Testis (tissue), 3 donors: ENCODE data around the gene HINT1. TPM values are rescaled to one million over a fixed set of nuclear protein-coding genes. Genes with fewer than 3 reads are reported as not detected.

ENCODE experiments used
- DNase-seq: peaks from one replicate; pipeline ENCODE4 v3.0.0-alpha.2; 2019
- H3K27ac ChIP-seq, 2 donors: fragments of 200-600 bp; sonication (generic); one replicate each; pipeline ENCODE4 v1.5.1; 2019
- H3K27me3 ChIP-seq: fragments of 200-600 bp; sonication (generic); one replicate; pipeline ENCODE4 v1.5.1; 2019
- H3K36me3 ChIP-seq: fragments of 200-600 bp; sonication (generic); one replicate; pipeline ENCODE4 v1.5.1; 2017; ENCODE audit warnings: low read depth; ENCODE audit errors: missing control alignments
- H3K4me1 ChIP-seq: fragments of 200-600 bp; sonication (generic); one replicate; pipeline ENCODE4 v1.5.1; 2019
- H3K4me3 ChIP-seq, 2 donors: fragments of 200-600 bp; sonication (generic); one replicate each; pipeline ENCODE4 v1.5.1; 2017 to 2019
- H3K9me3 ChIP-seq: fragments of 200-600 bp; sonication (generic); one replicate; pipeline ENCODE4 v1.5.1; 2017
- CTCF ChIP-seq, 3 experiments: fragments of 450-650 bp in 2 of 3; fragments of 200-600 bp in 1 of 3; sonication (generic) in 1 of 3; IDR thresholded peaks; one replicate each; pipeline ENCODE4 v1.5.1; 2016 to 2019; ENCODE audit warnings: antibody characterized with exemption in 3 of 3, mild to moderate bottlenecking in 2 of 3, moderate library complexity in 1 of 3
- POLR2A ChIP-seq: fragments of 450-650 bp; IDR thresholded peaks from one replicate; pipeline ENCODE4 v1.6.1; 2017; ENCODE audit warnings: antibody characterized with exemption, mild to moderate bottlenecking, moderate library complexity
- WGBS, 2 donors: methylation state at CpG; one replicate each; pipeline ENCODE4 v1.1.5; 2018; 5-methylcytosine and 5-hydroxymethylcytosine counted together
- intact Hi-C: fragments of 100-400 bp; cut with DNase I; formaldehyde crosslinking; loops from one replicate; pipeline ENCODE4 v1.15.1; 2023; ENCODE audit warnings: low total_unique reads
- polyA plus RNA-seq: library from polyadenylated mRNA; stranded (reverse); fragments of 350-450 nt; fragmentation: Illumina TruSeq; extraction: RNeasy Lipid Tissue Mini Kit (QIAGEN cat#74804); gene quantifications from one replicate; pipeline ENCODE4 v1.2.3, GENCODE V29; 2014; ENCODE audit warnings: low read depth, low replicate concordance; ENCODE audit not compliant: insufficient read depth
- total RNA-seq, 2 donors: library from RNA; depleted of rRNA; stranded (reverse); fragments of >200 nt; gene quantifications; one replicate each; pipeline ENCODE4 v1.2.3, GENCODE V29; 2016

The HINT1 gene
- total and polyA plus RNA-seq, 3 donors from 2014 or later: 102 to 222 (median 104) TPM

- DNase-seq: no peak
- Histone ChIP-seq H3K27me3 (no peaks in the 10 kb centered on the region), H3K4me3 (no peak overlapping the region), H3K9me3 (no peaks in the 10 kb centered on the region), H3K4me1 (no peaks in the 10 kb centered on the region), H3K36me3 (no peaks in the 10 kb centered on the region), H3K27ac (no peak overlapping the region)
- 73 to 74% methylated on average over 2 of the region's 2 CpGs for WGBS, 2 donors
- TF ChIP-seq POLR2A (no peak), CTCF (IDR thresholded peaks at IDR 0.05) (no peak)
- intact Hi-C loops: loop anchor here (10.0 kb wide), 1 partner anchor 105 kb away; the partner anchor contains the start of gene CDC42SE2
Measured at GRCh38 chr5:131160134-131160533, 4.9 kb downstream of the HINT1 start.

DNA sequence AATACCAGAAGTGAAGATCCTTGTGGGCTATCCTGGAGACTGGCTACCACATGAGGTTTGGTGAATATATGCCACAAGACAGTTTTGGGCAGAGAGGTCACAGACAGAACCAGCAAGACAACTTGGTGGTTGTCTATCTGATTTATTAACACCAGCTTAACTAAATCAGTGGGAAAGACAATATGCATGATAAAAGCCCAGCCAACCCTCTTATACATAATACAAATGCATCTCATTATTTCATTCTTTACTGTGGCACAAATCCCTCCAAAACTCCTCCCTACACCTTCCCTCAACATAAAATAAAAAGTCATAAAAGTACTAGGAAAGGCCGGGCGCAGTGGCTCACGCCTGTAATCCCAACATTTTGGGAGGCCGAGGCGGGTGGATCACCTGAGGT lies 8.1 kb downstream of the HINT1 start:
- Histone ChIP-seq H3K27ac (no peak overlapping the region), H3K4me3 (no peak overlapping the region), H3K4me1 (no peaks in the 10 kb centered on the region), H3K36me3 (no peaks in the 10 kb centered on the region), H3K27me3 (no peaks in the 10 kb centered on the region), H3K9me3 (no peaks in the 10 kb centered on the region)
- WGBS, 2 donors: 93 to 97% methylated on average over 5 of the region's 5 CpGs
- TF ChIP-seq CTCF (IDR thresholded peaks at IDR 0.05): no peak
- TF ChIP-seq POLR2A: no peak
- intact Hi-C loops: no loop called here
- no peak for DNase-seq

- no peaks in the 10 kb centered on the region for H3K9me3 ChIP-seq
- TF ChIP-seq CTCF (IDR thresholded peaks at IDR 0.05) (no peak), POLR2A (no peak)
- H3K36me3 ChIP-seq: no peaks in the 10 kb centered on the region
- intact Hi-C loops: no loop called here
- no peak for DNase-seq
- H3K4me3 ChIP-seq: no peak overlapping the region
- H3K27ac ChIP-seq: no peak overlapping the region
- no peaks in the 10 kb centered on the region for H3K27me3 ChIP-seq
- H3K4me1 ChIP-seq: no peaks in the 10 kb centered on the region
- WGBS, 2 donors: 95 to 97% methylated on average over 2 of the region's 2 CpGs
Measured at GRCh38 chr5:131156385-131156784, 8.7 kb downstream of the HINT1 start.

GRCh38 chr5:131151216-131151615 lies 13.8 kb downstream of the HINT1 start:
- Histone ChIP-seq H3K9me3 (no peaks in the 10 kb centered on the region), H3K27ac (no peak overlapping the region), H3K4me3 (no peak overlapping the region), H3K4me1 (no peaks in the 10 kb centered on the region), H3K36me3 (no peaks in the 10 kb centered on the region), H3K27me3 (no peaks in the 10 kb centered on the region)
- TF ChIP-seq CTCF (IDR thresholded peaks at IDR 0.05) (no peak), POLR2A (no peak)
- intact Hi-C loops: no loop called here
- 85 to 93% methylated on average over 4 of the region's 4 CpGs for WGBS, 2 donors
- DNase-seq: no peak

DNA sequence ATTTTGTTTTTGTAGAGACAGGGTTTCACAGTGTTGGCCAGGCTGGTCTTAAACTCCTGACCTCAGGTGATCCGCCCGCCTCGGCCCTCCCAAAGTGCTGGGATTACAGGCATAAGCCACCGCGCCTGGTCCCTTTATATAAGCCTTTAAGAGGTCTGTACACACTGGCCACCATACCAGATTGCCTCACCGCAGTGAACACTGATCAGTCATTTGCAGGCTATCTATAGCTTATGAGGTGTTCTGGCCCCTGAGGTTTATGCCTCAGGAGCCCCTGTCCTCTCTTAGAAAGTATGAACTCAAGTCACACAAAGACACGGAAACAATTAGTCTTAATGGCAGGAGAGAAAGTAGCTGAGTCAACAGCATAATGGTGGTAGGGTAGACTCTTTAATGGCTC lies 14.6 kb downstream of the HINT1 start:
- no peaks in the 10 kb centered on the region for H3K9me3 ChIP-seq
- H3K4me3 ChIP-seq: no peak overlapping the region
- WGBS, 2 donors: 94 to 97% methylated on average over 7 of the region's 7 CpGs
- no peak for DNase-seq
- intact Hi-C loops: no loop called here
- H3K36me3 ChIP-seq: no peaks in the 10 kb centered on the region
- no peaks in the 10 kb centered on the region for H3K4me1 ChIP-seq
- H3K27me3 ChIP-seq: no peaks in the 10 kb centered on the region
- H3K27ac ChIP-seq: no peak overlapping the region
- no peak for TF ChIP-seq POLR2A
- TF ChIP-seq CTCF (IDR thresholded peaks at IDR 0.05): no peak
